Ovary (tissue), 3 donors: ENCODE results near the gene ZNF804B.

Experiments used
- EP300 ChIP-seq: sonication (generic); formaldehyde crosslinking; IDR thresholded peaks from one replicate; pipeline ENCODE4 v1.6.1; 2017; ENCODE audit warnings: antibody characterized with exemption
- POLR2A ChIP-seq: fragments of 450-650 bp; IDR thresholded peaks from one replicate; pipeline ENCODE4 v1.6.1; 2017; ENCODE audit warnings: antibody characterized with exemption, mild to moderate bottlenecking, moderate library complexity
- TF ChIP-seq, protein P1 (sequence below), 3 donors: fragments of 450-650 bp in 2 of 3; fragments of 200-600 bp in 1 of 3; IDR thresholded peaks; one replicate each; pipeline versions ENCODE4 v1.5.1 to v1.8.0; 2016 to 2022; ENCODE audit warnings: antibody characterized with exemption in 3 of 3, mild to moderate bottlenecking in 1 of 3
- donor health status: DM: no; HTN: no; CAD: no.

DNA sequence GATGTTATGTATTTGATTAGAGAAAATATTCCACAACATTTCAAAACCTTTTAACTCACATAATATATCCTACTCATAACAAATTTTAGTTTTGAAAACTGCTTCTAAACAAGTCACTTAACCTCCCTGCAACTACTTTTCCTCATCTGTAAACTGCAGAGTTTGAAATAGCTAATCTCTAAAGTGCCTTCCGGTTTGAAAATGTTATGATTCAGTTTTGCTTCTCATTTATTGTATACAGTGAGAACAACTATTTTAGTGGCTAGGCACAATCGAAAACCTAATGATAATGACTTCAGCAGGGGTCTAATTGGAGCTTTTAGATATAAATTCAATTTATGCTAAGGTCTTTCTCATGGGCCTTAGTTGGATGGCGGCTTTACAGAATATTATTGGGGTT, 66.7 kb downstream of the ZNF804B start:
- TF ChIP-seq, protein P1, sequence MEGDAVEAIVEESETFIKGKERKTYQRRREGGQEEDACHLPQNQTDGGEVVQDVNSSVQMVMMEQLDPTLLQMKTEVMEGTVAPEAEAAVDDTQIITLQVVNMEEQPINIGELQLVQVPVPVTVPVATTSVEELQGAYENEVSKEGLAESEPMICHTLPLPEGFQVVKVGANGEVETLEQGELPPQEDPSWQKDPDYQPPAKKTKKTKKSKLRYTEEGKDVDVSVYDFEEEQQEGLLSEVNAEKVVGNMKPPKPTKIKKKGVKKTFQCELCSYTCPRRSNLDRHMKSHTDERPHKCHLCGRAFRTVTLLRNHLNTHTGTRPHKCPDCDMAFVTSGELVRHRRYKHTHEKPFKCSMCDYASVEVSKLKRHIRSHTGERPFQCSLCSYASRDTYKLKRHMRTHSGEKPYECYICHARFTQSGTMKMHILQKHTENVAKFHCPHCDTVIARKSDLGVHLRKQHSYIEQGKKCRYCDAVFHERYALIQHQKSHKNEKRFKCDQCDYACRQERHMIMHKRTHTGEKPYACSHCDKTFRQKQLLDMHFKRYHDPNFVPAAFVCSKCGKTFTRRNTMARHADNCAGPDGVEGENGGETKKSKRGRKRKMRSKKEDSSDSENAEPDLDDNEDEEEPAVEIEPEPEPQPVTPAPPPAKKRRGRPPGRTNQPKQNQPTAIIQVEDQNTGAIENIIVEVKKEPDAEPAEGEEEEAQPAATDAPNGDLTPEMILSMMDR (IDR thresholded peaks at IDR 0.05) = no peak
- TF ChIP-seq POLR2A (no peak), EP300 (no peak)
